ENCODE measurements around the gene CDC14A.
"Not testable (repeated sequence)": the region's sequence is repeated elsewhere in the genome, so short reads cannot be mapped to it uniquely, and the experiment has no call there.

Gene CDC14A

DNA sequence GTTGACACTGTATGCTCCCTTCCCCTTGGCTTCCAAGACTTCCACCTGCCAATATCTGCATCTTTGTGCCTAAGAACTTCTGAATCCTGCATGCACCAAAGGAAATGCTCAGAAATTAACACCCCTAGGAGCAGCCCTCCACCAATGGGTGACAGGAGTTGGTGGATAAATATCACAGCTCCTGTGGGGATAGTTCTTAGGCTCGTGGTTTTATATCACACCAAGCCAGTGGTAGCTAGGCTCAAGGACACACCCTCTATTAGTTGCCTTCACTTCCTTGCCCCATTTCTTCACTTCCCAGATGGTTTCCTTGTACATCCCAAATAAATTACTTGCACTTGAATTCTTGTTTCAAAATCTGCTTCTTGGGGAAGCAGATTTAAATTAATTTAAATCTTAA lies 16.9 kb upstream of the CDC14A start:
- no peak for DNase-seq (ENCODE audit: low read depth in 2 of 2)

DNA sequence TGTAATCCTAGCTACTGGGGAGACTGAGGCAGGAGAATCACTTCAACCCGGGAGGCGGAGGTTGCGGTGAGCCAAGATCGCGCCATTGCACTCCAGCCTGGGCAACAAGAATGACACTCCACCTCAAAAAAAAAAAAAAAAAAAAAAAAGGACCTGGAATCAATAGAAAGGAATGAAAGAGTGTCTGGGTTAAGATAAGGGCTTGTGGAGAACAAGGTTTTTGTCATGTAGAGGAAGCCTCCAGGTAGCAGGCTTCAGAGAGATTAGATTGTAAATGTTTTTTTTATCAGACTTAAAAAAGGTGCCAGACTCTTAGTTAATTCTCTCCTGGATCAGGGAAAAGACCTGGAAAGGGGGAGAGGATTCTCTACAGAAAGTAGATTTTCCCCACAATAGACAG lies 14.4 kb upstream of the CDC14A start:
- not testable (repeated sequence) for DNase-seq (ENCODE audit: low read depth in 2 of 2)

DNA sequence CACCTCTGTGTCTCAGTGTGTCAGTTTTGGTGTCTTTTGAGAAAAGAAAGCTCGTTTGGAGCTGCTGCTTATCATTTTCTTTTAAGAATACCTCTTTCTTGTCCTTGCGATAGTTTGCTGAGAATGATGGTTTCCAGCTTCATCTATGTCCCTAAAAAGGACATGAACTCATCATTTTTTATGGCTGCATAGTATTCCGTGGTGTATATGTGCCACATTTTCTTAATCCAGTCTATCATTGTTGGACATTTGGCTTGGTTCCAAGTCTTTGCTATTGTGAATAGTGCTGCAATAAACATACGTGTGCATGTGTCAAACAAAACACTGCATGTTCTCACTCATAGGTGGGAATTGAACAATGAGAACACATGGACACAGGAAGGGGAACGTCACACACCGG lies 12.6 kb upstream of the CDC14A start:
- DNase-seq (ENCODE audit: low read depth in 2 of 2) = not testable (repeated sequence)

DNA sequence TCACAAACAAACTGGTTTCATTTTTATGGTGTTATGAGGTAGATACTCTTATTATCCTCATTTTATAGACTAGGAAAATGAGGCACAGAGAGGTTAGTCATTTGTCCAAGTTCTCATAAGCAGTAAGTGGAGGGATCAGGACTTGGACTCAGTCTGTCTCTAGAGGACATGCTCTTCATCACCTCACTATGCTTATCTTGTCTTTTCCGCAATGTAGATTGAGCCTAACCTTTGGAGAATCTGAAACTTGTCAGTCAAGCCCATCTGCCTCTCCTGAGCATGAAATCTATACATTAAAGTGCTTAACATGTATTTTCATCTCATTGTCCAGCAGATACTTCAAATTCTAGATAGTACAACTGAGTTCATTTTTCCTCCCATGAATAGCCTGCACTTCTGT lies 11.8 kb upstream of the CDC14A start:
- no peak for DNase-seq (ENCODE audit: low read depth in 2 of 2)

DNA sequence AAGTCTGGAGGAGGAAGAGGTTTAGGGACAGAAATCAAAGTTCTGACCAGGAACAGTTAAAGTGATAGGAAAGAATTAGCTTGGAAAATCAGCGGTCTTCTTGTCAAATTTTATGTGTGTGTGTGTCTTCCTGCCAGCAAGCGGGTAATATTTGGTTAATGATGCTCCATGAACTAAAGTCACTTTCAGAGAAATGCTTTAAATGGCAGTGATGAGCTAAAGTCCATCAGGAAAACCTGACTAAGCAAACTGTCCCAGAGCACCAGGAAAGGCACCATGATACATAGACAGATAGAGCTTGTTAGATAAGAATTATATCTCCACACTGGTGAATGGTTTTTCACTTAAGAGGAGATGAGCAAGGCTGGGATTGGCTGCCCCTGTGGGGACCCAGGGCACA lies 10.0 kb upstream of the CDC14A start:
- no peak for DNase-seq (ENCODE audit: low read depth in 2 of 2)

DNA sequence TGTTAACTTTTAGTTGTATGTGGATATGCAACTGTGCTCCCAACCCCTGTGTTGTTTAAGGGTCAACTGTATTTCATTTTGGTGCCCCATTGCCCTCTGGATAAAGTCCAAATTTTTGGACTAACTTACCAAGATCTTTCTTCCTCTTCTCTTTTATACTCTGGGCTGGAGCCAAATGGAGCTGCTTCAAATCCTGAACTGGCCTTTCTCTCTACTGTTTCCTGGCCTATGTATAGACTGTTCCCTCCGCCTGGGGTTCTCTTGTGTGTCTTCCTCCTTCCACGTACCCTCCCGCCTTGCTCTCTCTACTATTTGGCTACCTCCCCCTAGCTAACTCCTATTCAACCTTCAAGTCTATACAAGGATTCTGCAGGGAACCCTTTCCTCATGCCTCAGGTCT lies 8.4 kb upstream of the CDC14A start:
- no peak for DNase-seq (ENCODE audit: low read depth in 2 of 2)

DNA sequence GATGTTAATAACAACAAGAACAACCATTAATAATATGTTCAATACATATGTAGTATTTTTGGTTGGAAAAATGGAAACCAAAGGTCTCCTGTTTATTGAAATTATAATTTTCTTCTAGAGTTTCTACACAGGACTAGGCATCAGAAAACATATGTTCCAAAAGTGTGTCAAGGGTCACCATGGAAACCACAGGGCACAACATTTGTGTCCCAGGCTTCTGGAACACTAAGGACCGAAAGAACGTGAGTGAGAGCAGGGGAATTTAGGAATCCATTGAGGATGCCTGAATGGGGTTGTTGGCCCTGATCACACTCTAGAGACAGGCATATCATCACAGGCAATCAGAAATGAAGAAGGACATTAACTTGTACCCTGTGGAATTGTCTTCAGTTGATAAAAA lies 7.5 kb upstream of the CDC14A start:
- DNase-seq (ENCODE audit: low read depth in 2 of 2) = no peak

DNA sequence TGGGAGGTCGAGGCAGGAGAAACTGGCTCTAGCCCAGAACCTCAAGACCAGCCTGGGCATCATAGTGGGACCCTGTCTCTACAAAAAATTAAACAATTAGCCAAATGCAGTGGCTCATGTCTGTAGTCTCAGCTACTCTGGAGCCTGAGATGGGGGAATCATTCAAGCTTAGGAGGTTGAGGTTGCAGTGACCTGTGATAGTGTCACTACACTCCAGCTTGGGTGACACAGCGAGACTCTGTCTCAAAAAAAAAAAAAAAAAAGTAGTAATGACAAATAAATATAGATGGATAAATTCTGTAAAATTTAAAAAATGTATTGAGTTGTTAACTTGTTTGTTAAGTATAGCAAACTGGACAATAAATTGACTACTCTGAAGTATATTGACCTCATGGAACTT lies 5.9 kb upstream of the CDC14A start:
- DNase-seq (ENCODE audit: low read depth in 2 of 2) = no peak

DNA sequence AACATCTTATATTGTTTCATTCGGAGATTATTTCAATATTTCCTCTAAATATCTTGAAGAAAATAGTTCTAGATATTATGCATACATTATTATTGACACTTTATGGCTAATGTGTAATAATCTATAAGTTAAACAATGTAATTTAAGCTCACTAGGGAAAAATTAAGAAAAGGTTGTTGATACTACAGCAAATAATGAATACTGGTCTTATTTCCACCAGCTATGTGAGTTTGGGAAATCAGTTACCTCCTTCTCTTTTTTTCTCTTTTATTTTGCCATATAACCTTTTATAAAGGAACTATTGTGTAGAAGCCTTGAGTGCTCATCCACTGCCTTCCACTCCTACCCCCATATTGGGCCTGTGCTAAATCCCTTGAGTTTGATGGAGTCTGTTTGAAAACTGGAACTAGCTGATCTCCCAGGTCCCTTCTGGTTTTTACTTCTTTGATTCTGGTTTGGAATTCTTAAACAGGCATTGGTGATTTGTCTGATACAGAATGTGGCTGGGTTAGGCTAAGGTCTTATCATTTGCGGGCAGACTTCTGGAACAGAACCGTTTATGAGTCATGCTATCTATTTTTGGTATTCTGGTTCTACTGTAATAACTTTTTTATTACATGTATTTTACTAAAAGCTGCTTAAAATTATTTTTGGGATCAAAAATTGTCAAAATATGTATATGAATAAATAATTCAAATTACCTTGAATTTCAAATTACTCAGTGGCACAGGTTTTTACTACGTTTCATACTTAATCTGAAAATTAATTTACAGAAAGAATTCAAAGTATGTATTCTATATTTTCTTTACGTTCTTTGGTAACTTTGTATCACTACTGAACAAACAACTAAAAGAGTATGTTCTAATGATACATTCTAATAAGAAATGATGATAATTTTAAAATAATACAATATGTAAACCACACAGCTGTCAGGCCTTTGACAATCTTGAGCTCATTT lies 5.0 kb upstream of the CDC14A start:
- DNase-seq (ENCODE audit: low read depth in 2 of 2) = no peak

DNA sequence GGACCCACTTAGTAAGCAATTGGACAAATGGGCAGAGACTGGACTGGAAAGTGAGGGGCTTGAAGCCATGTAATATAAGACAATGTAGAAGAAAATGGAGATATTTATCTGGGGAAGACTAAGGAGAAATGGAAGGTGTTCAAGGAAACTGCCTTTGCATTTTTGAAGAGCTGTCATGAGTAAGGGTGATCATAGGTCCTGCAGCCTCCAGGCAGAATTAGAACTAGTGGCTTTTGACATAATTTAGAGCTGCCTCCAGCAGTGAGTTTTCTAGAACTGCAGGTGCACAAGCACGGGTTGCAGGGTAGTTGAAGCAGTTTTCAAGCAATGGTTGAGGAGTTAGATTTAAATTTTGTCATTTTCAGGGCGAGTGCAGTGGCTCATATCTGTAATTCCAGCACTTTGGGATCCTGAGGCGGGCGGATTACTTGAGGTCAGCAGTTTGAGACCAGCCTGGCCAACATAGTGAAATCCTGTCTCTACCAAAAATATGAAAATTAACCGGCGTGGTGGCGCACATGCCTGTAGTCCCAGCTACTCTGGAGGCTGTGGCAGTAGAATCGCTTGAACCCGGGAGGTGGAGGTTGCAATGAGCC lies 3.7 kb upstream of the CDC14A start:
- DNase-seq (ENCODE audit: low read depth in 2 of 2) = no peak

DNA sequence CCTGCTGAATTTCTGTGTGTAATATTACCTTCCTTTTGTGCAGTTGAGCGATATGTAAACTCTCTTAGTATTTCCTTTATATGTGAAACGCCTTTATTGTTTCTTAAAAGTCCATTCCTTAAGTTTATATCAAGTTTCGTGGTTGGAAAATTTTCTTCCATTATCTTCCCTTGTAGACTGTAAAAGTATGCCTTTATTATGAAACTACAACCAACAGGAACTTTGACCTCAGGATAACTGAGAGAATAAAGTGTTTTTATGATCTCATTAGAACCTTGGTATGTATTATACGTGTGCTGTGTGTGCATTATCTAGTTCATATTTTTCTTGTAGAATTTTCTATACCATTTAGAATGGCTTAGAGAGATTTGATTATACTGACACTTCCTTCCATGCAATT lies 3.1 kb upstream of the CDC14A start:
- no peak for DNase-seq (ENCODE audit: low read depth in 2 of 2)

DNA sequence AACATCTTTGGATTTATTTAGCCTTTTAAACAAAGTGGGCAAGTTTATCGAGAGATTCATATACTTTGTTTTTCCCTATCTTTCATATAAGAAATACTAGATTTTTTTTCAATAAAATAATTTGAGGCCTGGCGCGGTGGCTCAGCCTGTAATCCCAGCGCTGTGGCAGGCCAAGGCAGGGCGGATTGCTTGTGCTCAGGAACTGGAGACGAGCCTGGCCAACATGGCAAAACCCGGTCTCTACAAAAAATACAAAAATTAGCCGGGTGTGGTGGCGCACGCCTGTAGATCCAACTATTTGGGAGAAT lies 1.6 kb upstream of the CDC14A start:
- no peak for DNase-seq (ENCODE audit: low read depth in 2 of 2)

DNA sequence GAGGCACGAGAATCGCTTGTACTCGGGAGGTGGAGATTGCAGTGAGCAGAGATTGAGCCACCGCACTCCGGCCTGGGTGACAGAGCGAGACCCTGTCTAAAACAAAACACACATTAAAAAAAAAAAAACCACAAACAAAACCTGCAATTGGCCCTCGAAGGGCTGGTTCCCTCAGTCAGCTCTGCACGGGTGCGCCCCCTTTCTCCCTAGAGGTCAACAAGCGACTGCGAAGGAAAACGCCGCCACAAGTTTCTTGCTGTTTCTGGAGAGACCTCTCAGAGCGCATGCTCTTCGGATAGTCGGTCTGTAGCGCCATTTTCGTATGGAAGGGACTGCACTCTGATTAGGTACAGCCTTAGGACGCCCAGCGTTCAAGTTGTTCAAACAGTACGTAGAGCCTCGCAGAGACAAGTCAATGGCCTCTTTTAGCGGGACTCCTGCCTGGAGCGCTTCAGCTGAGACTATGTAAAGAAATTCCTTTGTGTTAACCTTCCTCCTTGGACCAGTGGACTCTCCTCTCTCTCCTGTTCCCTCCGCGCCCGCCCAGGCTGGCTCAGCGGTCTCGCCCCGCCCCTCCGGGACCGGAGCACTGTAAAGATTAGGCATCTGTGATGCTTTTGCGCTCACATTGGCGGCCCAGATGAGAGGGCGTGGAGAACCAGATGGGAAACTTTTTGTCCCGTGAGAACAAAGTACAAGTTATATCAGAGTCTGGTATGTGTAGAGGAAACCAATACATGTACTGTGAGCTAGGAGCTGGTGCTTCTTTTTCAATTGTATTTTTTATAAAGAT lies 1.0 kb upstream of the CDC14A start:
- peak; percentile 71 to 79 for DNase-seq (ENCODE audit: low read depth in 2 of 2)

DNA sequence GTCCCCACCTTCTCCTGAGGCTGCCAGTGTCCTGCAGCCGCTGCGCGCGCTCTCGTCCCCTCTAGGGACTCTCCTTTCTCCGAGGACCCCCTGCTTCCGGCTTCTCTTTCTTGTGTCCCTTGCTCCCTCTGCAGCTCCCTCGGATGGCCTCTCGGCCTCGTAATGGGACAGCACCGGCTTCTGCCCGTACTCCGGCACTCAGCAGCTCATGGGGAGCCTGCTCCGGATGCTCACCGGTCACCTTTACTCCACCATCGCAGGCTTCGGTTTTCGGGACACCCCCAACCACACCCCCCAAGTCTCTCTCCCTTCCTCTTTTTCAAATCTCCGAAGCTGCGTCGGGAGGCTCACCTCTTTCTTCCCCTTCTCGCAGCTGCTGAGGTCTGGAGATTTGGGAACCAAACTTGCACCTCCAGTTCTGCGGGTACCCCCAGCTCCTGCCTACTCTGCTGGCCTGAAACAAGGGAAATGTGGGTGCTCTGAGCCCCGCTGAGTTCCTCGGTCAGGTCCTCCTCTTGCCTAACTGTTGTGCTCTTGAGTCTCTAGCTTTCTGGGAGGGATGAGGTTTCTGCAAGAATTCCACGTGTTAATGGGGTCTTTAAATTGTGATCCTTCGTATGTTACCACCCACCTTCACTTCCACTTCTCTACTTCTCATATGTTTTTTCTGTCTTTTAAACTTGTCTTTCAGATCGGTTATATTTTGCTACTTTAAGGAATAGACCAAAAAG lies 930 bp downstream of the CDC14A start:
- peak in 1 of 2 donors; percentile 12 for DNase-seq (ENCODE audit: low read depth in 2 of 2)

DNA sequence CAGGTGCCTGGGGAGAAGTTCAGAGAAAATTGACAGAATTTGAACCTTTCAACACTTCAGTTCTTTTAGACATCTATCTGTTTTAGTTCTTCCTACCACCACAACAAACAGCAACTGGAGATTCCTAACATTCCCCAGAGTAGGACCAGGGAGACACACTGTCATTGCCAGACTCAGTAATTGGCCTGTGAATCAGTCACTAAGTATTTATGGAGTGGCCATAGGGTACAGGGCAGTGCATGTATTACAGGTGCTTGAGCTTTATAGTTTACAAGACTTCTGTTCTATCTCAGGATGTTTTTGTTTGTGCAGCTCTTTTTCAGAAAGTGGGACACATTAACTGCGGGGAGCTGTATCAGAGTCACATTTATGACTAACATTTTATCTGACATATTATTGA lies 1.7 kb downstream of the CDC14A start:
- no peak for DNase-seq (ENCODE audit: low read depth in 2 of 2)

DNA sequence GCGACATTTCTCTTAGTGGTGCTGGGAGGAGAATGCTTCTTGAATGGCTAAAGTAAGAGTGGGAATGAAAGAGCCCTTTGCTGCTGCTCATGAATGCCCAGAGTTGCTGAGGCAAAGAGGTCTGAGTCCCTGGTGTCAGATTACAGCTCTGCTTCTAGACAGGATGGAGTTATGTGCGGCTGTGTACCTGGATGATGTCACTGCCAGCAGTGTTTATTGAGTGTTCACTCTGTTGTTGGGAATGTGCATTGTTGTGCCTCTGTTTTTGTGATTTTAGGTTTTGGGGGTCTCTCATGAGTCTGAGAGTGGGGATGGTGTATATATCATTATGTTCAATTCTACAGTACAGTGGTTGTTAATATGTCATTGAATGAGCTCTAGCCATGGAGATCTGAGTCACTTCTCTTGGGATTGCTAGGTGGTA lies 2.7 kb downstream of the CDC14A start:
- DNase-seq (ENCODE audit: low read depth in 2 of 2) = no peak

DNA sequence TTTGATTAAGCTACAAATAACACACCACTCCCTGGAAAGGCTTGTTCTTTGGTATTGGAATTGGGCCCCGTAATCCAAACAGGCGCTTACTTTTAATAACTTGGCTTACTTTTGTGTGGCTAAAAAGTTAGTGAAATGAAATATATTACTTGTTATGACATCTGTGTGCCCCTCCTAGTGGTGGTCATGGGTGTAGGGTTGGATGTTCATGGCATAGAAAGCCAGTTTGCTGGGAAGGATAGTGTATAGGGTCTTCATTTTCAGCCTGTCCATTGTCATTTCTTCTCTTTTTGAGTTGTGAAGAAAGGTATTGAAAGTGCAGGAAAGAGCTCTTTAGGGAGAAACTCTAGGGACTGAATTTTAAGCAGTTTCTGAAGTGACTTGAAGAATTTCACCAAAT lies 5.9 kb downstream of the CDC14A start:
- DNase-seq (ENCODE audit: low read depth in 2 of 2) = no peak

DNA sequence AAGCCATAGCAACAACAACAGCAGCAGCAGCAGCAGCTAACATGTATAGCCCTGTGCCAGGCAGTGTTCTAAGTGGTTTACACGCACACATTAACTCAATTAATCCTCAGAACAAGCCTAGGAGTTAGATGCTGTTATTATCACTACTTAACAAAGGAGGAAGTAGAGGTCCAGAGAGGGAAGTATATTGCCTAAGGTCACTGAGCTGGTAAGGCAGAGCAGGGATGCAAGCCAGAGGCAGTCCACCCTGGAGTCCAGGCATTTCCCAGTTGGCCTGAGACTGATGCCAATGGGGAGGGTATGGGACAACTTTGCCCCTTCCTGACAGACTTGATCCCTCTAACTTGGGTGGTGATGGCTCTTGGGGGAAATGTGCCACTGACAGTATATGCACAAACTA lies 6.8 kb downstream of the CDC14A start:
- no peak for DNase-seq (ENCODE audit: low read depth in 2 of 2)

DNA sequence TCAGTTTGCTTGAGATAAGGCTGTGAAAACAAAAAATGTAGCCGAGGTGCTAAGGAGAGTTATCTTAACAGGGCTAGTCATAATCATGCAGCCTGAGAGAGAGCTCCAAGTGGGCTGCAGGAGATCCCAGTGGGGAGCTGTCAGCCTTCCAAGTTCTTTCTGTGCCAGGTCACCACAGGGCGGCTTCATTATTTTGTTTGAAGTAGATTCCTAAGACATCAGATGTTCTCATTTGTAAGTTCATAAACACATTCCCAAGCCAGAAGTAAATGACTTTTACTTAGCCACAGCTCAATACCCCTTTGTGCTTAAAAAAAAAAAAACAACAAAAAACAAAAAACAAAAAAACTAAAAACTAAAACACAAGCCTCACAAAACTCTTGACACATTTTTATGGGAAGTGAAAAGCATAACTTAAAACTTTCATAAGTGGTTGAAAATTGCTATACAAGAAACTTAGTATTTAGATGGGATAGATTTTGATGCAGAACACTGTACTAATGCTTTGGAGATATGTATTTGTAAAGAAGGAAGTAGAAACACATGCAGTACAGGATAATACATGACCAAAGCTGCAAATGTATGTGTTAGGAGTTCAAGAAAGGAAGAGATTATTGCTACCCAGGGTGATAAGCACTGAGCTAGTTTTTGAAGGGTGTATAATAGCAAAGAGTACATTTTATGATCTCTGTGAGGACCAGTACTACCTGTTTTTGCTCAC lies 8.6 kb downstream of the CDC14A start:
- no peak for DNase-seq (ENCODE audit: low read depth in 2 of 2)

DNA sequence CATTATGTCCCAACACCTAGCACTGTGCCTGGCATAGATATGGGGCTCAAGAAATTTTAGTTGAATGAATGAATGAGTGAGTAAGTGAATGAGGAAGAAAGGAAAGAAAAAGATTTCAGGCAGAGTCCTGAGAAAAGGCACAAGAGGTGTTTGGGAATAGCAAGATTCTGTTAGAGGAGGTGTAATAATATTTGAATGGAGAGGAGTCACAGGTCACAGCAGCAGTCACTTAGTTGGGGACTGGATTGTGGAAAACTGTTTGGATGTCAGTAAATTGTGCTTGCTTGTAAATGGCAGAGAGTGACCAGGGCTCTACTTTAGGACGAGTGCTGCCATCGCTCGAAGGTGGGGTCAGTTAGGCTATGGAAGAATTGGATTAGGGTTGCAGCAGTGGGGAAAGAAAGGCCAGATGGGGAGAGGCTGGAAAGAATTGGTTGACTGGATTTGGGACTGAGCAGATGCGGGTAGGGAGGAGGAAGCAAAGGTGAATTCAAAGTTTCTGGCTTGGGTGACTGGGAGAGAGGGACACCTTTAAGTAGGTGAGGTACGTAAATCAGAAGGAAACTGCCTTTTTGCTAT lies 9.3 kb downstream of the CDC14A start:
- no peak for DNase-seq (ENCODE audit: low read depth in 2 of 2)
